HT1080 (cell line): ENCODE measurements around the gene BDH2. TPM values are rescaled to one million over a fixed set of nuclear protein-coding genes. Genes with fewer than 3 reads are reported as not detected.

ENCODE experiments used
- DNase-seq: peaks from one replicate; pipeline ENCODE4 v3.0.0-alpha.2; 2015; ENCODE audit warnings: low read depth
- total RNA-seq: library from RNA; depleted of rRNA; stranded (reverse); fragments of >200 nt; shearing (Covaris generic); gene quantifications from 2 replicates; pipeline ENCODE4 v1.2.3, GENCODE V29; 2014; rRNA removed

The BDH2 gene
- total RNA-seq, 1 experiment from 2014 or later, result 23.4 TPM

DNA sequence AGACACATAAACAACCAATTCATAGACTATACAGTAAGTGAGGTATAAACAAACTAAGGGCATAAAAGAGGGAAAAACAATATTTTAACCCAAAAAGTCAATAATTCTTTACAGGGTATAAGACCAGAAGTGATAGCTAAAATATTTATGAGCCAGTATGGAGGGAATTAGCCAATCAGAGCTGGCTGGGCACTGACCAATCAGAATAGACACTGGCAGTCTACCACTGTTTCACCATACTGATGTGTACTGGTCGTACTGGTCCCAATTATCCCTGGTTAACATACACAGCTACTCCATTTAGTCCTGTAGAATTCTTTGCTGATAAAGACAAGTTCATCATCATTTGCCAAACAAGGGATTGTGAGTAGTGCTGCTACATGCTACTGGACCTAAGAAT lies 70.3 kb downstream of the BDH2 start:
- DNase-seq, result no peak

Other genes with a start within 250 kb of the BDH2 start
- 51.3 and 67.5 TPM in 2 replicates for gene CISD2, start 230.8 kb downstream of the BDH2 start, total RNA-seq
- not detected in 2 replicates for gene SLC9B1, start 80.1 kb downstream of the BDH2 start, total RNA-seq
- gene SLC9B2, start 23.1 kb downstream of the BDH2 start, total RNA-seq, result 17.9 and 26.8 TPM in 2 replicates
- gene CENPE, start 98.5 kb upstream of the BDH2 start, total RNA-seq, result 24.0 and 24.4 TPM in 2 replicates